Upper lobe of left lung (tissue), 4 donors: ENCODE results near the gene PDLIM5.

Source experiments
- POLR2A ChIP-seq, 4 donors: fragments of 450-650 bp; IDR thresholded peaks; one replicate each; pipeline ENCODE4 v1.5.1; 2016 to 2017; ENCODE audit warnings: antibody characterized with exemption in 4 of 4, mild to moderate bottlenecking in 2 of 4
- POLR2AphosphoS5 ChIP-seq, 2 donors: sonication (generic); formaldehyde crosslinking; IDR thresholded peaks; one replicate each; pipeline ENCODE4 v1.5.1; 2017; ENCODE audit warnings: antibody characterized with exemption in 2 of 2
- TF ChIP-seq, protein P1 (sequence below), 6 experiments: fragments of 450-650 bp in 4 of 6; fragments of 200-600 bp in 2 of 6; sonication (generic) in 2 of 6; IDR thresholded peaks; one replicate each; pipeline ENCODE4 v1.5.1; 2016 to 2019; ENCODE audit warnings: antibody characterized with exemption in 6 of 6

DNA sequence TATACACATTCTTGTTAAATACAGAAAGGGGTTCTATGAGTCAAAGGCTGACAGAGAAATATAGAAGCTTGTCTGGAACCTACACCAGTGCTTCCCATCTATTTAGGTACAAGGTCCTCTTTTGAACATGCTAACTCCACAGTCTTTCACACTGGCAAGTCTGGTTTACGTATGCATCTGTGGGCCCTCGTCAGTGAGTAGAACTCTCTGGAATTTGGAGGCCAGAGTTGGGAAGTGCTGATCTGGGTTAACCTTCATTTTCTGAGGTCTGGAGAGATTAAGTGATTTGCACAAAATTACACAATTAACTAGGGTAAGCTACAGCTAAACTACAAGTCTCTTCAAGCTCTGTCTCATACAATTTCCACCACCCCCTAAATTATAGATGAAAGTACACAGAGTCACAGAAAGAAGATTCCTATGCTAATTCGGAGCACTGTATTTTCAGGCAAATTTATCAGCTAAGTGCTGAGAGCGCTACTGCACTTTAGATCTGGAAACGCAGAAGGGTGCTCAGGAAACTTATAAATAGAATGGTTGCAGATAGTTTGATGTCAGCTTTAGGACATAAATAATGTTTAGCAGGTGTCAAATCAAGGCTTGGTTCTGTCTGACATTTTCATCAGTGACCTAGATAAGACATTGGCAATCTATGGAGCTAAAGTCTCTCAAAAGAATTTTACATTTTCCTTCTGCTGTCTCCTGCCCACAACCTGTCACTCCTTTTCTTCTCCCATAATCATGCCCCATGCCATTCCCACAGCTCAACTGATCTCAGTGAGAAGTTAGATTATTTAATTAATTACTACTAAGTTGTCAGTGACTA, 43.0 kb upstream of the PDLIM5 start:
- no peak for TF ChIP-seq POLR2A (IDR thresholded peaks at IDR 0.05)
- TF ChIP-seq, protein P1, sequence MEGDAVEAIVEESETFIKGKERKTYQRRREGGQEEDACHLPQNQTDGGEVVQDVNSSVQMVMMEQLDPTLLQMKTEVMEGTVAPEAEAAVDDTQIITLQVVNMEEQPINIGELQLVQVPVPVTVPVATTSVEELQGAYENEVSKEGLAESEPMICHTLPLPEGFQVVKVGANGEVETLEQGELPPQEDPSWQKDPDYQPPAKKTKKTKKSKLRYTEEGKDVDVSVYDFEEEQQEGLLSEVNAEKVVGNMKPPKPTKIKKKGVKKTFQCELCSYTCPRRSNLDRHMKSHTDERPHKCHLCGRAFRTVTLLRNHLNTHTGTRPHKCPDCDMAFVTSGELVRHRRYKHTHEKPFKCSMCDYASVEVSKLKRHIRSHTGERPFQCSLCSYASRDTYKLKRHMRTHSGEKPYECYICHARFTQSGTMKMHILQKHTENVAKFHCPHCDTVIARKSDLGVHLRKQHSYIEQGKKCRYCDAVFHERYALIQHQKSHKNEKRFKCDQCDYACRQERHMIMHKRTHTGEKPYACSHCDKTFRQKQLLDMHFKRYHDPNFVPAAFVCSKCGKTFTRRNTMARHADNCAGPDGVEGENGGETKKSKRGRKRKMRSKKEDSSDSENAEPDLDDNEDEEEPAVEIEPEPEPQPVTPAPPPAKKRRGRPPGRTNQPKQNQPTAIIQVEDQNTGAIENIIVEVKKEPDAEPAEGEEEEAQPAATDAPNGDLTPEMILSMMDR (IDR thresholded peaks at IDR 0.05) = no peak
- no peak for TF ChIP-seq POLR2AphosphoS5 (IDR thresholded peaks at IDR 0.05)
